Measurements from ENCODE around the gene WASF3.

GRCh38 chr13:26555413-26555812, 2.1 kb upstream of the WASF3 start:
- TF ChIP-seq CTCF (IDR thresholded peaks at IDR 0.05 in 4 of 5, conservative IDR thresholded peaks at IDR 0.05 in 1 of 5) (no peak), POLR2A (IDR thresholded peaks at IDR 0.05) (no peak)

All from gastrocnemius medialis (tissue), 4 donors.